Erythroblast (primary cell): ENCODE measurements around the gene DONSON.

Experiments used
- GATA1 ChIP-seq: IDR thresholded peaks from 2 replicates; pipeline ENCODE4 v1.6.1; 2011; ENCODE audit warnings: low read depth, mild to moderate bottlenecking, control low read depth, low read length, moderate library complexity
- POLR2A ChIP-seq: IDR thresholded peaks from 2 replicates; pipeline ENCODE4 v1.6.1; 2011; ENCODE audit warnings: mild to moderate bottlenecking, low read length

GRCh38 chr21:33622253-33622652 is 33.8 kb upstream of the DONSON start:
- TF ChIP-seq POLR2A (no peak), GATA1 (no peak)
